GM23338 (cell line): Measurements from ENCODE around the gene PDCD1. TPM values are rescaled to one million over a fixed set of nuclear protein-coding genes. Genes with fewer than 3 reads are reported as not detected.

ENCODE experiments used
- ATAC-seq: fragments of 200-7000 bp; cut with Tn5 transposase; 3 replicates; pipeline ENCODE4 v1.9.1; 2020
- DNase-seq: peaks from one replicate; pipeline ENCODE4 v3.0.0-alpha.2; 2015; ENCODE audit warnings: low spot score
- H2AFZ ChIP-seq: fragments of 200-600 bp; sonication (generic); 2 replicates; pipeline ENCODE4 v1.8.0; 2016; ENCODE audit warnings: antibody characterized with exemption, mild to moderate bottlenecking, moderate library complexity
- H3F3A ChIP-seq: fragments of 200-600 bp; sonication (generic); replicated peaks from 2 replicates; pipeline ENCODE4 v1.8.0; 2017; ENCODE audit warnings: antibody characterized with exemption, mixed run types, low read depth
- H3K27ac ChIP-seq: fragments of 200-600 bp; sonication (generic); 2 replicates; pipeline ENCODE4 v1.6.1; 2016; ENCODE audit warnings: low read depth
- H3K27me3 ChIP-seq: fragments of 200-600 bp; sonication (generic); 2 replicates; pipeline ENCODE4 v1.8.0; 2016; ENCODE audit warnings: mild to moderate bottlenecking, mixed run types, moderate library complexity; ENCODE audit not compliant: insufficient read depth
- H3K36me3 ChIP-seq: fragments of 200-600 bp; sonication (generic); 2 replicates; pipeline ENCODE4 v1.8.0; 2016; ENCODE audit warnings: mild to moderate bottlenecking; ENCODE audit not compliant: insufficient read depth
- H3K4me1 ChIP-seq: fragments of 200-600 bp; sonication (generic); 2 replicates; pipeline ENCODE4 v1.8.0; 2016; ENCODE audit warnings: mild to moderate bottlenecking, moderate library complexity; ENCODE audit not compliant: insufficient read depth
- H3K4me2 ChIP-seq: fragments of 200-600 bp; sonication (generic); 2 replicates; pipeline ENCODE4 v1.7.1; 2017; ENCODE audit warnings: mixed run types
- H3K4me3 ChIP-seq: fragments of 200-600 bp; sonication (generic); 2 replicates; pipeline ENCODE4 v1.6.1; 2016; ENCODE audit warnings: mixed run types
- H3K79me2 ChIP-seq: fragments of 200-600 bp; sonication (generic); replicated peaks from 2 replicates; pipeline ENCODE4 v1.8.0; 2017; ENCODE audit warnings: mild to moderate bottlenecking; ENCODE audit not compliant: insufficient read depth
- H3K9me2 ChIP-seq: fragments of 200-600 bp; sonication (generic); 2 replicates; pipeline ENCODE4 v1.8.0; 2017; ENCODE audit not compliant: insufficient read depth
- H4K20me1 ChIP-seq: fragments of 200-600 bp; sonication (generic); replicated peaks from 2 replicates; pipeline ENCODE4 v1.8.0; 2017; ENCODE audit warnings: mild to moderate bottlenecking; ENCODE audit not compliant: insufficient read depth
- H3K27ac Mint-ChIP-seq: 2 replicates; pipeline ENCODE4 v1.8.0; 2020; ENCODE audit warnings: inconsistent platforms, mild to moderate bottlenecking, moderate library complexity, mixed read lengths
- H3K27me3 Mint-ChIP-seq: 3 replicates; pipeline ENCODE4 v1.8.0; 2022; ENCODE audit warnings: low read depth, mild to moderate bottlenecking, moderate library complexity, mixed read lengths, inconsistent platforms; ENCODE audit not compliant: insufficient read depth, poor library complexity
- H3K36me3 Mint-ChIP-seq: 3 replicates; pipeline ENCODE4 v1.8.0; 2021; ENCODE audit warnings: low read depth, mild to moderate bottlenecking, inconsistent platforms, moderate library complexity, mixed read lengths
- H3K4me1 Mint-ChIP-seq: 3 replicates; pipeline ENCODE4 v1.8.0; 2020; ENCODE audit warnings: mild to moderate bottlenecking, inconsistent platforms, mixed read lengths
- H3K4me3 Mint-ChIP-seq: 3 replicates; pipeline ENCODE4 v1.8.0; 2021; ENCODE audit warnings: moderate library complexity, mild to moderate bottlenecking, inconsistent platforms, mixed read lengths
- H3K9me3 Mint-ChIP-seq: 3 replicates; pipeline ENCODE4 v1.8.0; 2020; ENCODE audit warnings: moderate library complexity, mild to moderate bottlenecking, inconsistent platforms, mixed read lengths
- JUNB ChIP-seq: IDR thresholded peaks from one replicate; pipeline ENCODE4 v1.6.1; 2016; ENCODE audit warnings: antibody characterized with exemption; ENCODE audit not compliant: unreplicated experiment
- POLR2AphosphoS5 ChIP-seq: IDR thresholded peaks from 2 replicates; pipeline ENCODE4 v1.6.1; 2016; ENCODE audit warnings: antibody characterized with exemption, low read depth
- STAT1 ChIP-seq: IDR thresholded peaks from one replicate; pipeline ENCODE4 v1.6.1; 2016; ENCODE audit warnings: antibody characterized with exemption; ENCODE audit not compliant: unreplicated experiment
- ZNF114 ChIP-seq: fragments of 250-450 bp; sonication (Bioruptor Pico); IDR thresholded peaks from 2 replicates; pipeline ENCODE4 v1.5.0; 2020; ENCODE audit warnings: mild to moderate bottlenecking, moderate library complexity
- polyA plus RNA-seq: library from polyadenylated mRNA; unstranded; fragments of >200 nt; fragmentation: Nextera tagmentation; extraction: Ambion mirVana; gene quantifications from 2 replicates; pipeline ENCODE4 v1.2.1, GENCODE V29; 2016
- total RNA-seq: library from RNA; depleted of rRNA; stranded (reverse); fragments of >200 nt; shearing (Covaris generic); gene quantifications from 2 replicates; pipeline ENCODE4 v1.2.3, GENCODE V29; 2014
- TF ChIP-seq, protein P1 (sequence below): IDR thresholded peaks from one replicate; pipeline ENCODE4 v1.6.1; 2018; ENCODE audit warnings: antibody characterized with exemption; ENCODE audit not compliant: unreplicated experiment
- TF ChIP-seq, protein P2 (sequence below): IDR thresholded peaks from 2 replicates; pipeline ENCODE4 v1.6.1; 2016; ENCODE audit warnings: antibody characterized with exemption
- TF ChIP-seq, protein P3 (sequence below), 2 experiments: fragments of 200-600 bp in 1 of 2; sonication (generic) in 1 of 2; conservative IDR thresholded peaks; 2 replicates each; pipeline versions ENCODE4 v1.5.1 to v1.6.1; 2016 to 2017; ENCODE audit warnings: antibody characterized with exemption in 2 of 2, low read depth in 2 of 2, mild to moderate bottlenecking in 2 of 2, moderate library complexity in 1 of 2

PDCD1 gene
- total and polyA plus RNA-seq, 2 experiments from 2014 or later: 0.34 to 0.38 TPM

DNA sequence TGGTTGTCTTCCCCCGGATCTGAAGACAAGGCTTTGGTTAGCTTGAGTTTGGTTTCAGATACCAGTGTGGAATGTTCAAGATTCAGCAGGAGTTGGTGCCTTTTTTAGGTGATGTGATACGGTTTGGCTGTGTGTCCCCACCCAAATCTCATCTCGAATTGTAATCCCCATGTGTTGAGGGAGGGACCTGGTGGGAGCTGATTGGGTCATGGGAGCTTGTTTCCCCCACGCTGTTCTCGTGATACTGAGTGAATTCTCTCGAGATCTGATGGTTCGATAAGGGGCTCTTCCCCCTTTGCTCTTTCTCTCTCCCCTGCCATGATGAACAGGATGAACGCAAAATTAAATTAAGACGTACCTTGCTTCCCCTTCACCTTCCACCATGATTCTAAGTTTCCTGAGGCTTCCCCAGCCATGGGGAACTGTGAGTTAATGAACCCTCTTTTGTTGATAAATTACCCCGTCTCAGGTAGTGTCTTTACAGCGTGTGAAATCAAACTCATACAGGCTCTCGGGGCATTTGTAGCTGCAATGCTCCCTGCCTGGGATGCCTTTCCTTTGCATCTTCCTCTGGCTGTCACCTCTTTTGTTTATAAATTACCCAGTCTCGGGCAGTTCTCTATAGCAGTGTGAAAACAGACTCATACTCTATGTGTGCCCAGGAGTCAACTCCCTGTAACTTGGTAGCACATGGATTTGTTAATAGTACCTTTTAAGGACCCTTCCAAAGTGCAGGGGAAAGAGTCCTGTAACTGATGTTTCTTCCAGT is 21.3 kb downstream of the PDCD1 start (continued):
- TF ChIP-seq, protein P1, sequence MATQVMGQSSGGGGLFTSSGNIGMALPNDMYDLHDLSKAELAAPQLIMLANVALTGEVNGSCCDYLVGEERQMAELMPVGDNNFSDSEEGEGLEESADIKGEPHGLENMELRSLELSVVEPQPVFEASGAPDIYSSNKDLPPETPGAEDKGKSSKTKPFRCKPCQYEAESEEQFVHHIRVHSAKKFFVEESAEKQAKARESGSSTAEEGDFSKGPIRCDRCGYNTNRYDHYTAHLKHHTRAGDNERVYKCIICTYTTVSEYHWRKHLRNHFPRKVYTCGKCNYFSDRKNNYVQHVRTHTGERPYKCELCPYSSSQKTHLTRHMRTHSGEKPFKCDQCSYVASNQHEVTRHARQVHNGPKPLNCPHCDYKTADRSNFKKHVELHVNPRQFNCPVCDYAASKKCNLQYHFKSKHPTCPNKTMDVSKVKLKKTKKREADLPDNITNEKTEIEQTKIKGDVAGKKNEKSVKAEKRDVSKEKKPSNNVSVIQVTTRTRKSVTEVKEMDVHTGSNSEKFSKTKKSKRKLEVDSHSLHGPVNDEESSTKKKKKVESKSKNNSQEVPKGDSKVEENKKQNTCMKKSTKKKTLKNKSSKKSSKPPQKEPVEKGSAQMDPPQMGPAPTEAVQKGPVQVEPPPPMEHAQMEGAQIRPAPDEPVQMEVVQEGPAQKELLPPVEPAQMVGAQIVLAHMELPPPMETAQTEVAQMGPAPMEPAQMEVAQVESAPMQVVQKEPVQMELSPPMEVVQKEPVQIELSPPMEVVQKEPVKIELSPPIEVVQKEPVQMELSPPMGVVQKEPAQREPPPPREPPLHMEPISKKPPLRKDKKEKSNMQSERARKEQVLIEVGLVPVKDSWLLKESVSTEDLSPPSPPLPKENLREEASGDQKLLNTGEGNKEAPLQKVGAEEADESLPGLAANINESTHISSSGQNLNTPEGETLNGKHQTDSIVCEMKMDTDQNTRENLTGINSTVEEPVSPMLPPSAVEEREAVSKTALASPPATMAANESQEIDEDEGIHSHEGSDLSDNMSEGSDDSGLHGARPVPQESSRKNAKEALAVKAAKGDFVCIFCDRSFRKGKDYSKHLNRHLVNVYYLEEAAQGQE: no peak
- TF ChIP-seq, protein P2, sequence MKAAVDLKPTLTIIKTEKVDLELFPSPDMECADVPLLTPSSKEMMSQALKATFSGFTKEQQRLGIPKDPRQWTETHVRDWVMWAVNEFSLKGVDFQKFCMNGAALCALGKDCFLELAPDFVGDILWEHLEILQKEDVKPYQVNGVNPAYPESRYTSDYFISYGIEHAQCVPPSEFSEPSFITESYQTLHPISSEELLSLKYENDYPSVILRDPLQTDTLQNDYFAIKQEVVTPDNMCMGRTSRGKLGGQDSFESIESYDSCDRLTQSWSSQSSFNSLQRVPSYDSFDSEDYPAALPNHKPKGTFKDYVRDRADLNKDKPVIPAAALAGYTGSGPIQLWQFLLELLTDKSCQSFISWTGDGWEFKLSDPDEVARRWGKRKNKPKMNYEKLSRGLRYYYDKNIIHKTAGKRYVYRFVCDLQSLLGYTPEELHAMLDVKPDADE: no peak
- TF ChIP-seq JUNB (no peak), POLR2AphosphoS5 (no peak), STAT1 (no peak)
- TF ChIP-seq, protein P3, sequence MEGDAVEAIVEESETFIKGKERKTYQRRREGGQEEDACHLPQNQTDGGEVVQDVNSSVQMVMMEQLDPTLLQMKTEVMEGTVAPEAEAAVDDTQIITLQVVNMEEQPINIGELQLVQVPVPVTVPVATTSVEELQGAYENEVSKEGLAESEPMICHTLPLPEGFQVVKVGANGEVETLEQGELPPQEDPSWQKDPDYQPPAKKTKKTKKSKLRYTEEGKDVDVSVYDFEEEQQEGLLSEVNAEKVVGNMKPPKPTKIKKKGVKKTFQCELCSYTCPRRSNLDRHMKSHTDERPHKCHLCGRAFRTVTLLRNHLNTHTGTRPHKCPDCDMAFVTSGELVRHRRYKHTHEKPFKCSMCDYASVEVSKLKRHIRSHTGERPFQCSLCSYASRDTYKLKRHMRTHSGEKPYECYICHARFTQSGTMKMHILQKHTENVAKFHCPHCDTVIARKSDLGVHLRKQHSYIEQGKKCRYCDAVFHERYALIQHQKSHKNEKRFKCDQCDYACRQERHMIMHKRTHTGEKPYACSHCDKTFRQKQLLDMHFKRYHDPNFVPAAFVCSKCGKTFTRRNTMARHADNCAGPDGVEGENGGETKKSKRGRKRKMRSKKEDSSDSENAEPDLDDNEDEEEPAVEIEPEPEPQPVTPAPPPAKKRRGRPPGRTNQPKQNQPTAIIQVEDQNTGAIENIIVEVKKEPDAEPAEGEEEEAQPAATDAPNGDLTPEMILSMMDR (conservative IDR thresholded peaks at IDR 0.05; ENCODE audit: low read depth in 2 of 2): no peak

DNA sequence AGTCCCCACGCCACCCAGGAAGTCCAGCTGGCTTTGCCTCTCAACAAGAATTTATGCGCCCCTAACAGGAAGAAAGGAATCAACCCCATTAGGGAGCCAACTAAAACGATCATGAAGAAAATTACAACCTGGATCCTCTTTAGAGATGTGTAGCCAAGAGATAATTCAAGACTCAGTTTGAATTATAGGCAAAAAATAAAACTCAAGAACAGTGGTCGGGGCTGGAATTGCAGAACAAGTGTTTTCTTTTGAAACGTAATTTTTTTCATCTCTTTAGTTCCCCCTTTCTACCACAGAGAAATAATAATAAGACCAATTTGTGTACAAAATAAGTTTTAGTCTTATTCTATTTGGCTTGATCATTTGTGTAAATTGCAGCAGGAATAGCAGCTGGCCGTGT is 22.4 kb downstream of the PDCD1 start:
- Mint-ChIP-seq H3K9me3 (no peaks in the 10 kb centered on the region), H3K4me1 (peaks cover 10% of the 10 kb centered on the region), H3K36me3 (no peaks in the 10 kb centered on the region), H3K27me3 (peaks cover 5% of the 10 kb centered on the region), H3K27ac (no peak overlapping the region), H3K4me3 (no peak overlapping the region; the same call in 2 of the 3 replicates)
- no peaks in the 10 kb centered on the region for H3F3A ChIP-seq
- H3K9me2 ChIP-seq: no peaks in the 10 kb centered on the region
- DNase-seq (no peak), ATAC-seq (no peak)
- H3K4me1 ChIP-seq: no peaks in the 10 kb centered on the region
- no peaks in the 10 kb centered on the region for H3K79me2 ChIP-seq
- H3K4me2 ChIP-seq: no peak overlapping the region
- no peaks in the 10 kb centered on the region for H4K20me1 ChIP-seq
- H3K4me3 ChIP-seq: no peak overlapping the region
- no peak for TF ChIP-seq ZNF114 (CRISPR knock-in tag)
- TF ChIP-seq, protein P3 (conservative IDR thresholded peaks at IDR 0.05; ENCODE audit: low read depth in 2 of 2): 0 out of 4 replicates have a peak, but pooled peaks of 1 of the 2 experiments have one; percentile 28
- TF ChIP-seq, protein P1: no peak
- no peaks in the 10 kb centered on the region for H3K27me3 ChIP-seq
- no peaks in the 10 kb centered on the region for H3K36me3 ChIP-seq
- no peak overlapping the region for H3K27ac ChIP-seq
- H2AFZ ChIP-seq: no peak overlapping the region
